Activated CD4-positive, alpha-beta memory T cell treated with anti-CD3 and anti-CD28 coated beads for 36 hours (primary cell): ENCODE results near the gene IL12RB1. TPM values are rescaled to one million over a fixed set of nuclear protein-coding genes. Genes with fewer than 3 reads are reported as not detected.

Experiments used
- CTCF ChIA-PET: fragments of 350-600 bp; sonication (Branson Sonifier 250); formaldehyde crosslinking; loops from one replicate; lab custom pipeline; 2021; ENCODE audit warnings: antibody characterized with exemption, inconsistent platforms; lab: Charles Lee
- POLR2A ChIA-PET: fragments of 350-600 bp; sonication (Branson Sonifier 250); formaldehyde crosslinking; loops from one replicate; lab custom pipeline; 2021; ENCODE audit warnings: antibody characterized with exemption; lab: Charles Lee
- DNase-seq: peaks from one replicate; pipeline ENCODE4 v3.0.0-alpha.2; 2020
- H3K27ac Mint-ChIP-seq: one replicate; pipeline ENCODE4 v1.8.0; 2021; ENCODE audit warnings: mixed read lengths
- H3K27me3 Mint-ChIP-seq: one replicate; pipeline ENCODE4 v1.8.0; 2021; ENCODE audit warnings: mixed read lengths
- H3K36me3 Mint-ChIP-seq: one replicate; pipeline ENCODE4 v1.8.0; 2021; ENCODE audit warnings: mixed read lengths
- H3K4me1 Mint-ChIP-seq: one replicate; pipeline ENCODE4 v1.8.0; 2021; ENCODE audit warnings: low read depth, mixed read lengths
- H3K4me3 Mint-ChIP-seq: one replicate; pipeline ENCODE4 v1.8.0; 2021; ENCODE audit warnings: mild to moderate bottlenecking, mixed read lengths
- H3K9me3 Mint-ChIP-seq: one replicate; pipeline ENCODE4 v1.8.0; 2021; ENCODE audit warnings: mixed read lengths
- intact Hi-C: fragments of 100-400 bp; cut with micrococcal nuclease; formaldehyde crosslinking; loops from one replicate; pipeline ENCODE4 v1.15.1; 2023
- total RNA-seq, 2 experiments: library from RNA; stranded (reverse); gene quantifications; one replicate each; pipeline ENCODE4 v1.2.3, GENCODE V29; 2021

Gene IL12RB1
- total RNA-seq, 2 experiments from 2014 or later: 22.6 to 23.3 TPM

- no peak for DNase-seq
- no peaks in the 10 kb centered on the region for H3K9me3 Mint-ChIP-seq
- peaks cover 67% of the 10 kb centered on the region for H3K4me1 Mint-ChIP-seq
- intact Hi-C loops: no loop called here
- ChIA-PET POLR2A (no interaction called here), CTCF (interaction anchor here (0.7 kb wide), 1 partner anchor 70 kb away, joined by 3 read pairs; no protein-coding TSS in a partner anchor)
- H3K27me3 Mint-ChIP-seq: no peaks in the 10 kb centered on the region
- no peak overlapping the region for H3K27ac Mint-ChIP-seq
- no peak overlapping the region for H3K4me3 Mint-ChIP-seq
- peaks cover 27% of the 10 kb centered on the region for H3K36me3 Mint-ChIP-seq
Observed at GRCh38 chr19:18017275-18018083, 69.3 kb downstream of the IL12RB1 start.

DNA sequence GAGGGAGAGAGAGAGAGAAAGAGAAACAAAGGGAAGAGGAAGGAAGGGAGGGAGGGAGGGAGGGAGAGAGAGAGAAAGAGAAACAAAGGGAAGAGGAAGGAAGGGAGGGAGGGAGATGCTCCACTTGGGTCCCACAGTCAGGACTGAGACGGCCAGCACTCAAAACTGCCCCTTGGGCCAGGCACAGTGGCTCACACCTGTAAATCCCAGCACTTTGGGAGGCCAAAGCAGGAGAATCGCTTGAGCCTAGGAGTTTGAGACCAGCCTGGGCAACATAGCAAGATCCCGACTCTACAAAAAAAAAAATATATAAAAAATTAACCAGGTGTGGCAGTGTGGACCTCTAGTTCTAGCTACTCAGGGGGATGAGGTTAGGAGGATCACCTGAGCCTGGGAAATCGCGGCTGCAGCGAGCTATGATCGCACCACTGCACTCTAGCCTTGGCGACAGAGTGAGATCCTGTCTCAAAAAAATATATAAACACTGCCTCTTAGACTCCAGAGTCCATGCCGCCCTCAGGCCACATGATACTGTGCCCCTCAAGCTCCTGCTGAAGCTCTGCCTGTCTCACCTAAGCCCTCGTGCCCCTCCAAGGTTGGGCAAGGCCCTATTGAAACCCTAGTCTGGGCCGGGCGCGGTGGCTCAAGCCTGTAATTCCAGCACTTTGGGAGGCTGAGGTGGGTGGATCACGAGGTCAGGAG, 70.4 kb downstream of the IL12RB1 start:
- Mint-ChIP-seq H3K27me3 (no peaks in the 10 kb centered on the region), H3K27ac (no peak overlapping the region), H3K36me3 (peaks cover 27% of the 10 kb centered on the region), H3K9me3 (no peaks in the 10 kb centered on the region), H3K4me3 (no peak overlapping the region), H3K4me1 (peaks cover 57% of the 10 kb centered on the region)
- intact Hi-C loops: no loop called here
- DNase-seq: no peak
- CTCF ChIA-PET: no interaction called here
- POLR2A ChIA-PET: no interaction called here

DNA sequence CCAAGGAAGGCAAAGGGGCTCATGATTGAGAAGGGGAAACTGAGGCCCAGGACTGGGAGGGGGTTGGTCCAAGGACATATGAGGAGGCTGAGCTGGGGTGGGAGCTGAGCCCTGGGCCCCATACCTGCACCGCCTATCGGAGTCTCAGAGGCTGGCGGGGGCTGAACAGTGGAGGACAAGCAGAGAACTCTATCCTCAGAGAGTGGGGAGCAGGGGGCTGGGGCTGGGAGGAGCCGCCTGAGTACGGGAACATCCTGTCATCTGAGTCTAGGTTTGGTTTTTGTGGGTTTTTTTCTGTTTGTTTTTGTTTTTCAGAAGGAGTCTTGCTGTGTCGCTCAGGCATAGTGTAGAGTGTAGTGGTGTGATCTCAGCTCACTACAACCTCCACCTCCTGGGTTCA, 72.5 kb downstream of the IL12RB1 start:
- POLR2A ChIA-PET: interaction anchor here (0.6 to 1.5 kb wide), 3 partner anchors 8 to 30 kb away, joined by 3 to 4 read pairs (median 3); no protein-coding TSS in a partner anchor
- peaks cover 46% of the 10 kb centered on the region for H3K4me1 Mint-ChIP-seq
- peaks cover 36% of the 10 kb centered on the region for H3K36me3 Mint-ChIP-seq
- CTCF ChIA-PET: interaction anchor here (0.6 to 1.3 kb wide), 2 partner anchors 44 to 48 kb away, joined by 3 to 6 read pairs; no protein-coding TSS in a partner anchor
- DNase-seq: peak; percentile 52
- H3K4me3 Mint-ChIP-seq: no peak overlapping the region
- intact Hi-C loops: no loop called here
- H3K27me3 Mint-ChIP-seq: no peaks in the 10 kb centered on the region
- no peaks in the 10 kb centered on the region for H3K9me3 Mint-ChIP-seq
- peak overlapping the region; percentile 80 for H3K27ac Mint-ChIP-seq

DNA sequence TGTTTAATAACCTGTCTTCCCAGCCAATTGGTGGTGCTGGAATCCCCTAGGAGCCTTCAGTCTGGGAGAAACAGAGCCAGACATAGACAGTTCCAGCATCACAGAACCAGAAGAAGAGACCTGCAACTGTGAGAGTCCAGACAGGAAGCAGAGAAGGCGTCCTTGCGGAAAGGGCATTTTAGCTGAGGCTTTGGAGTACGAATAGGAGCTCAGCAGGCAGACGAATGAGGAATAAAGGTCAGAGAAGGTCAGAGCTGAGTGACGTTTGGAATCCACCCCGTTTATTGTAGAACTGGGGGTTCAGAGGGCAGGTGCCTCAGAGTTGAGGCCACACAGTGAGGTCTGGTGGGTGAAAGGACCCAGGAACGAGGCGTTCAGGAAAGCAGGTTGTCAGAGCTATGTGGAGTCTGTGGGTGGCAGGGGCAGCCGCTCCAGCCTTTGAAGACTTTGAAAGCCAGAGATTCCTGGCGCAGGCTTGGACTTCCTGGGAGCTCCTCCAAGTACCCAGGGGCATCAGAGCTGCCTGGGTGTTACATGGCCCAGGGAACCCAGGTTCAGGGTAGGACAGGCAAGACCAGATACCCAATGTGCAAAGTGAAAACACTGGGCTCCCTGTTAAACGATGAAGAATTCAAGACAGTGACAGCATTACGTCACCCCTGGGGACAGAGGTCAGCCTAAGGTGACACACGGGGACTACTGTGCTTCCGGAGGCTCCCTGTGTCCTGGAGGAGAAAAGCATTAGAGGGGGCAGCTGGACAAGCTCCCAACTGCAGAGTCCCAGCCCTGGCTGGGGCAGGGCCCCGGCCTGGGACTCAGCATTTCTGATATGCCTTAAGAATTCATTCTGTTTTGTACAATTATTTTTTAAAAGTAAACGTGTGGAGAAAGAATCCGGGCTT, 73.3 kb downstream of the IL12RB1 start:
- no peaks in the 10 kb centered on the region for H3K27me3 Mint-ChIP-seq
- H3K4me1 Mint-ChIP-seq: peaks cover 51% of the 10 kb centered on the region
- ChIA-PET CTCF (interaction anchor here (0.6 to 1.3 kb wide), 2 partner anchors 45 to 103 kb away, joined by 3 to 6 read pairs; no protein-coding TSS in a partner anchor), POLR2A (interaction anchor here (0.6 to 1.5 kb wide), 4 partner anchors 9 to 178 kb away, joined by 3 to 4 read pairs (median 4); no protein-coding TSS in a partner anchor)
- H3K27ac Mint-ChIP-seq: peak overlapping the region; percentile 80
- intact Hi-C loops: no loop called here
- H3K9me3 Mint-ChIP-seq: no peaks in the 10 kb centered on the region
- peaks cover 42% of the 10 kb centered on the region for H3K36me3 Mint-ChIP-seq
- no peak overlapping the region for H3K4me3 Mint-ChIP-seq
- DNase-seq: no peak

GRCh38 chr19:18010149-18010548, 76.6 kb downstream of the IL12RB1 start:
- H3K27me3 Mint-ChIP-seq: no peaks in the 10 kb centered on the region
- POLR2A ChIA-PET: interaction anchor here (0.6 to 1.2 kb wide), 3 partner anchors 46 to 81 kb away, joined by 3 to 4 read pairs (median 3); no protein-coding TSS in a partner anchor
- no peak overlapping the region for H3K4me3 Mint-ChIP-seq
- peaks cover 51% of the 10 kb centered on the region for H3K4me1 Mint-ChIP-seq
- CTCF ChIA-PET: interaction anchor here (5.3 kb wide), 1 partner anchor 49 kb away, joined by 122 read pairs; no protein-coding TSS in a partner anchor
- DNase-seq: no peak
- peaks cover 2% of the 10 kb centered on the region for H3K9me3 Mint-ChIP-seq
- peaks cover 42% of the 10 kb centered on the region for H3K36me3 Mint-ChIP-seq
- intact Hi-C loops: no loop called here
- H3K27ac Mint-ChIP-seq: no peak overlapping the region

DNA sequence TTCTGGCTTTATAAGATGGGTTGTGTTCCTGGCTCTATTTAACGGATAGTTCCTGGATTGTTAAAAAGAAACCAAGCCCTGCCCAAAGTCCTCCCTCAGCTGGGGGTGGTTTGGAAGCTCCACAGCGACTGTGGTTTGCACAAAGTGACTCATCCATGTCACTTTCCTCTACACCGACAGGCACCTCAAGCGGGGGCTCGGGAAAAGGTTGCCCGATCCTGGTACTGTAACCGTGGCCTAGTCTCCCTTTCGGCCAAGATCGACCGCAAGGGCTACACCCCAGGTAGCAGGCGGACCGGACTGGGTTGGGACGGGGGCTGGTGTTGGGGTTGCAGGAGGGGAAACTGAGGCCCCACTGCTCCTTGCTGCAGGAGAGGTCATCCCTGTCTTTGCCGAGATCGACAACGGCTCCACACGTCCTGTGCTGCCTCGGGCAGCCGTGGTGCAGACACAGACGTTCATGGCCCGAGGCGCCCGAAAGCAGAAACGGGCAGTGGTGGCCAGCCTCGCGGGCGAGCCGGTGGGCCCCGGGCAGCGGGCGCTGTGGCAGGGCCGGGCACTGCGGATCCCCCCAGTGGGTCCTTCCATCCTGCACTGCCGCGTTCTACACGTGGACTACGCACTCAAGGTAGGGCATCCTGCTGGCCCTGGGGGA, 77.2 kb downstream of the IL12RB1 start:
- POLR2A ChIA-PET: interaction anchor here (1.0 kb wide), 1 partner anchor 82 kb away, joined by 3 read pairs; no protein-coding TSS in a partner anchor
- Mint-ChIP-seq H3K27ac (peak overlapping the region; percentile 42), H3K27me3 (no peaks in the 10 kb centered on the region), H3K4me3 (peak overlapping the region; percentile 83), H3K36me3 (peaks cover 41% of the 10 kb centered on the region), H3K9me3 (peaks cover 2% of the 10 kb centered on the region), H3K4me1 (peaks cover 47% of the 10 kb centered on the region)
- DNase-seq: peak; percentile 60
- CTCF ChIA-PET: interaction anchor here (5.3 kb wide), 1 partner anchor 49 kb away, joined by 122 read pairs; no protein-coding TSS in a partner anchor
- intact Hi-C loops: loop anchor here (2.0 kb wide), 1 partner anchor 13 kb away; no protein-coding TSS in a partner anchor

Other genes with a start within 250 kb of the IL12RB1 start
- gene JAK3, start 239.0 kb downstream of the IL12RB1 start, total RNA-seq: 100 to 1,000 TPM; 200 to 217 TPM
- 1,000 to 10,000 TPM; 3,104 to 3,138 TPM for gene RPL18A, start 227.0 kb downstream of the IL12RB1 start, total RNA-seq
- 1 to 10 TPM in 1 of 2 experiments, under 1 TPM in 1; 0.87 to 1.0 TPM for gene SLC5A5, start 215.0 kb downstream of the IL12RB1 start, total RNA-seq
- 100 to 1,000 TPM; 101 to 105 TPM for gene CCDC124, start 153.9 kb downstream of the IL12RB1 start, total RNA-seq
- under 1 TPM in 1 of 2 experiments, not detected in 1; 0.24 TPM for gene KCNN1, start 119.8 kb downstream of the IL12RB1 start, total RNA-seq
- 10 to 100 TPM; 28.2 to 28.6 TPM for gene ARRDC2, start 78.8 kb downstream of the IL12RB1 start, total RNA-seq
- gene MAST3, start 10.8 kb upstream of the IL12RB1 start, total RNA-seq: 10 to 100 TPM; 22.5 to 23.8 TPM
- 10 to 100 TPM; 14.9 to 19.1 TPM for gene PIK3R2, start 66.2 kb upstream of the IL12RB1 start, total RNA-seq
- gene IFI30, start 86.9 kb upstream of the IL12RB1 start, total RNA-seq: 10 to 100 TPM; 23.7 to 26.9 TPM
- 1 to 10 TPM; 6.4 to 7.3 TPM for gene MPV17L2, start 106.3 kb upstream of the IL12RB1 start, total RNA-seq
- 1 to 10 TPM; 3.9 to 4.3 TPM for gene RAB3A, start 117.1 kb upstream of the IL12RB1 start, total RNA-seq
- gene PDE4C, start 139.5 kb upstream of the IL12RB1 start, total RNA-seq: not detected
- gene IQCN, start 187.5 kb upstream of the IL12RB1 start, total RNA-seq: under 1 TPM; 0.36 to 0.39 TPM
- gene JUND, start 194.7 kb upstream of the IL12RB1 start, total RNA-seq: 100 to 1,000 TPM; 232 to 236 TPM
- 100 to 1,000 TPM; 356 to 361 TPM for gene LSM4, start 236.1 kb upstream of the IL12RB1 start, total RNA-seq